Measurements from ENCODE around the gene SEC14L6.

The SEC14L6 gene

DNA sequence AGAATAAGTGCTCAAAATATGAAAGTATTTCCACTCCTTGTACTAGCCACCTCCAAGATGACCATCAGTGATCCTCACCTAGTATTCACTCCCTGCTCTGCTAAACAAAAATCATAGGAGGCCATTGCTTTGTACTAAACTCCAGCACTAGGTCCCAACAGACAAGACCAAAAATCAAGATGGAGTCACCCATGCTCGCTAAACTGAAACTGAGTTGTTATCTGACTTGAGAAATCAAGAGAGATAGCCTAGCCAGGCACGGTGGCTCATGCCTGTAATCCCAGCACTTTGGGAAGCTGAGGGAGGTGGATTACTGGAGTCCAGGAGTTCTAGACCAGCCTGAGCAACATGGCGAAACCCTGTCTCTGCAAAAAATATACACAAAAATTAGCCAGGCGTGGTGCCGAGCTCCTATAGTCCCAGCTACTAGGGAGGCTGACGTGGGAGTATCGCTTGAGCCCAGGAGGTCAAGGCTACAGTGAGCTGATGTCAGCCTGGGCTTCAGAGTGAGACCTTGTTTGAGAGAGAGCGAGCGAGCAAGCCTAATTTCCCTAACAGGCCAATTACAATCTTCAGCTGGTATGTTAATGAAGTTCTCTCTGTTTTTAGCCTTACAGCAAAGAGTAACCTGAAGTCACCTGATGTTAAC is 9.3 kb downstream of the SEC14L6 start:
- H3K9me3 ChIP-seq (ENCODE audit: insufficient read depth, low read depth, low read length): no peaks in the 10 kb centered on the region
- no peak overlapping the region for H2AFZ ChIP-seq (ENCODE audit: low read length)
- H3K27me3 ChIP-seq (ENCODE audit: insufficient read depth, low read length, poor library complexity, severe bottlenecking): no peaks in the 10 kb centered on the region
- no peaks in the 10 kb centered on the region for H3F3A ChIP-seq (ENCODE audit: low read depth)
- H3K9me2 ChIP-seq (replicated peaks; ENCODE audit: low read depth, low read length): no peaks in the 10 kb centered on the region
- no peak overlapping the region for H3K4me2 ChIP-seq (ENCODE audit: low read depth, low read length, poor library complexity, severe bottlenecking)
- no peak overlapping the region for H3K4me3 ChIP-seq (ENCODE audit: low read length, poor library complexity, severe bottlenecking)
- no peaks in the 10 kb centered on the region for H3K36me3 ChIP-seq (ENCODE audit: insufficient read depth, low read length)
- H4K20me1 ChIP-seq (ENCODE audit: insufficient read depth, low read length, poor library complexity, severe bottlenecking): no peaks in the 10 kb centered on the region
- H3K9ac ChIP-seq (ENCODE audit: low read depth, low read length, poor library complexity, severe bottlenecking): no peak overlapping the region
- no peaks in the 10 kb centered on the region for H3K79me2 ChIP-seq (ENCODE audit: insufficient read depth, low read length)
- H3K4me1 ChIP-seq (ENCODE audit: insufficient read depth, low read length, poor library complexity, severe bottlenecking): no peaks in the 10 kb centered on the region
- TF ChIP-seq EZH2phosphoT487 (IDR thresholded peaks at IDR 0.05; ENCODE audit: borderline replicate concordance): no peak
- TF ChIP-seq, protein P1, sequence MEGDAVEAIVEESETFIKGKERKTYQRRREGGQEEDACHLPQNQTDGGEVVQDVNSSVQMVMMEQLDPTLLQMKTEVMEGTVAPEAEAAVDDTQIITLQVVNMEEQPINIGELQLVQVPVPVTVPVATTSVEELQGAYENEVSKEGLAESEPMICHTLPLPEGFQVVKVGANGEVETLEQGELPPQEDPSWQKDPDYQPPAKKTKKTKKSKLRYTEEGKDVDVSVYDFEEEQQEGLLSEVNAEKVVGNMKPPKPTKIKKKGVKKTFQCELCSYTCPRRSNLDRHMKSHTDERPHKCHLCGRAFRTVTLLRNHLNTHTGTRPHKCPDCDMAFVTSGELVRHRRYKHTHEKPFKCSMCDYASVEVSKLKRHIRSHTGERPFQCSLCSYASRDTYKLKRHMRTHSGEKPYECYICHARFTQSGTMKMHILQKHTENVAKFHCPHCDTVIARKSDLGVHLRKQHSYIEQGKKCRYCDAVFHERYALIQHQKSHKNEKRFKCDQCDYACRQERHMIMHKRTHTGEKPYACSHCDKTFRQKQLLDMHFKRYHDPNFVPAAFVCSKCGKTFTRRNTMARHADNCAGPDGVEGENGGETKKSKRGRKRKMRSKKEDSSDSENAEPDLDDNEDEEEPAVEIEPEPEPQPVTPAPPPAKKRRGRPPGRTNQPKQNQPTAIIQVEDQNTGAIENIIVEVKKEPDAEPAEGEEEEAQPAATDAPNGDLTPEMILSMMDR (conservative IDR thresholded peaks at IDR 0.05; ENCODE audit: low read length): no peak

DNA sequence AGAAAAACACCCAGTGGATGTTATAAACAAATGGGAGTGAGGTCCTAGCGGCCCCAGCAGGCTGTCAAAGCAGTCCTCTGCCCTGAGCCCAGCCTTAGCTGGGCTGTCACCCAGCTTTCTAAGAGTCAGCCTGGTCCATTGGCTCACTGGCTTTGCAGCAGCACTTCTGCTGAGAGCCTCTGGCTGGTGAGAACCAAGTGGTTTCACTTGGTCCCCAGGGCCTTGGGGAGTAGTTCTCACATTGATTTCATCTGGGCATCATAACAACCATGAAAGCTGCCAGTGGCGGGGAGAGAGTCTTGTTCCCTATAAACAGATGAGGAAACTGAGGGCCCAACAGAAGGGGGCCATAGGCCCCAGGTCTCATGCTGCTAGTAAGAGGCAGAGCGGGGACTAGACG is 11.4 kb downstream of the SEC14L6 start:
- TF ChIP-seq EZH2phosphoT487 (IDR thresholded peaks at IDR 0.05; ENCODE audit: borderline replicate concordance): no peak
- TF ChIP-seq, protein P1 (conservative IDR thresholded peaks at IDR 0.05; ENCODE audit: low read length): no peak
- Histone ChIP-seq H3K27me3 (ENCODE audit: insufficient read depth, low read length, poor library complexity, severe bottlenecking) (no peaks in the 10 kb centered on the region), H3F3A (ENCODE audit: low read depth) (no peaks in the 10 kb centered on the region), H3K4me3 (ENCODE audit: low read length, poor library complexity, severe bottlenecking) (no peak overlapping the region), H4K20me1 (ENCODE audit: insufficient read depth, low read length, poor library complexity, severe bottlenecking) (no peaks in the 10 kb centered on the region), H2AFZ (ENCODE audit: low read length) (no peak overlapping the region), H3K9ac (ENCODE audit: low read depth, low read length, poor library complexity, severe bottlenecking) (no peak overlapping the region), H3K36me3 (ENCODE audit: insufficient read depth, low read length) (no peaks in the 10 kb centered on the region), H3K79me2 (ENCODE audit: insufficient read depth, low read length) (no peaks in the 10 kb centered on the region), H3K4me1 (ENCODE audit: insufficient read depth, low read length, poor library complexity, severe bottlenecking) (no peaks in the 10 kb centered on the region), H3K9me3 (ENCODE audit: insufficient read depth, low read depth, low read length) (no peaks in the 10 kb centered on the region), H3K4me2 (ENCODE audit: low read depth, low read length, poor library complexity, severe bottlenecking) (no peak overlapping the region), H3K9me2 (replicated peaks; ENCODE audit: low read depth, low read length) (no peaks in the 10 kb centered on the region)

DNA sequence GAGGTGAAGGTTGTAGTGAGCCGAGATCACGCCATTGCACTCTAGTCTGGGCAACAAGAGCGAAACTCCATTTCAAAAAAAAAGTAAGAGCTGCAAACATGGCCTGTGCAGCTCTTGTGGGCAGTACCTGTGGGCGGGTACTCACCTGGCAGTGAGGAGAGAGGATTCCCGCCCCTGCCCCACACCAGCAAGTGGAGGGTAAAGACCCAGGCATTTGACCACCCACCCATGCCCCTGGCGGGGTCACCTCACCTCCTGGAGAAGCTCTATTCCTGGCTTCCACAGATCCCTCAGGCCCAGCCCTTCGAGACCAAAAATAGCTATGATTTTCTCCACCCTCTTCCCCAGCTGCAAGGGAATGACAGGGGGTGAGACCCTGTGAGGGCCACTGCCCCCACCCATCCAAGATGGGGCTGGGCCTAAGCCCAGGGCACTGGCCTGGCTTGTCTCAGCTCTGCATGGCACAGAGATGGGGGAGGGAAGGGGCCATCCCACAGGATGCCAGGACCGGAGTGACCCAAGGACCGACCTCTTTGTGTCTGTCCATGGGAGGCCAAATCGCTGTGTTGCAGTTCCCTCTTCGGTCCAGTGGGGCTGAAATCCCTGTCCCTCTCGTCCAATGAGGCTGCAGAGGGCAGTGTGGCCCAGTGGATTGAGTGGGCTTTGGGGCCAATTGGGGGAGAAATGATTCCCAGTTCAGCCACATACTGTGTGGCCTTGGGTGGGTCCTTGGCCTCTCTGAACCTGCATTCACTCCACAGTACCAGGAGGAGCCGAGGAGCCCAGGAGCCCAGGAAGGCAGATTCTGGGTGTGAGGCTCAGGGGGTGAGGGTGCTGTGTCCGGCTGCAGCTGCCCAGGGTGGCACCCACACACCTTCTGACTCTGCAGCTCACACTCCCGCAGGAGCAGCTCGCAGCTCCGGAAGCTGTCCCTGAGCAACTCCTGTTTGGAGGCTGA is 14.6 kb downstream of the SEC14L6 start:
- Histone ChIP-seq H4K20me1 (ENCODE audit: insufficient read depth, low read length, poor library complexity, severe bottlenecking) (no peaks in the 10 kb centered on the region), H3F3A (ENCODE audit: low read depth) (no peaks in the 10 kb centered on the region), H3K4me3 (ENCODE audit: low read length, poor library complexity, severe bottlenecking) (no peak overlapping the region), H3K4me1 (ENCODE audit: insufficient read depth, low read length, poor library complexity, severe bottlenecking) (no peaks in the 10 kb centered on the region), H3K9ac (ENCODE audit: low read depth, low read length, poor library complexity, severe bottlenecking) (no peak overlapping the region), H3K9me2 (replicated peaks; ENCODE audit: low read depth, low read length) (no peaks in the 10 kb centered on the region), H3K4me2 (ENCODE audit: low read depth, low read length, poor library complexity, severe bottlenecking) (no peak overlapping the region), H3K79me2 (ENCODE audit: insufficient read depth, low read length) (no peaks in the 10 kb centered on the region), H2AFZ (ENCODE audit: low read length) (no peak overlapping the region), H3K9me3 (ENCODE audit: insufficient read depth, low read depth, low read length) (no peaks in the 10 kb centered on the region), H3K36me3 (ENCODE audit: insufficient read depth, low read length) (no peaks in the 10 kb centered on the region), H3K27me3 (ENCODE audit: insufficient read depth, low read length, poor library complexity, severe bottlenecking) (no peaks in the 10 kb centered on the region)
- no peak for TF ChIP-seq EZH2phosphoT487 (IDR thresholded peaks at IDR 0.05; ENCODE audit: borderline replicate concordance)
- TF ChIP-seq, protein P1 (conservative IDR thresholded peaks at IDR 0.05; ENCODE audit: low read length): no peak
